ENCODE data around the gene MTX1. TPM values are rescaled to one million over a fixed set of nuclear protein-coding genes. Genes with fewer than 3 reads are reported as not detected.

MTX1 gene
- total RNA-seq, 1 experiment from 2014 or later: 69.1 TPM

DNA sequence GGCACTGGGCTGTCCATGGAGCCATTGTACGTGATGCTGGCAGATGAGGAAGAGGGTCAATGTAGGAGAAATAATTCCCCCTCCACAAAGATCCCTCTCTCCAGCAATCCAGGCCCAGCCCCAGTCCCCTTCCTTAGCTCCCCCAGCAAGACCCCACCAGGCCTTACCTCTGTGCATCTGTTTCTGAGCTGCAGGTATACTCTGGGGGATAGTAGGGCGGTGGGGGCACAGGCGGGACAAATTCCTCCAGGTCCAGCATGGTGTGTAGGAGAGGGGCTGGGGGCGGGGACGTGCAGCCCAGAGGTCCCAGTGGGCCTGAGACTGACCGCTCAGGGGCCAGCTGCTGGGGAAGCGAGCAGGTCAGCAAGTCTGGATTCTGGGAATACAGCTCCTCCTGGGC is 43.1 kb downstream of the MTX1 start:
- CTCF ChIA-PET: interaction anchor here (0.8 to 4.1 kb wide), 22 partner anchors 8 to 399 kb away, joined by 3 to 44 read pairs (median 6); partner anchors contain the start of genes CLK2, FDPS, HCN3 and KRTCAP2
- H3K36me3 ChIP-seq (ENCODE audit: control insufficient read depth in 1 of 2, insufficient read depth in 2 of 2, low read length in 2 of 2): peaks cover 0 to 2% of the 10 kb centered on the region in 2 experiments; a peak in 3 of 4 replicates
- peak overlapping the region; percentile 23; the same call in 1 of the 2 replicates for H3K27ac ChIP-seq (ENCODE audit: low read depth, low read length)
- peaks cover 16 to 35% of the 10 kb centered on the region in 2 experiments; a peak in 3 of 4 replicates for H3K4me1 ChIP-seq (ENCODE audit: control insufficient read depth in 1 of 2, insufficient read depth in 2 of 2, low read length in 2 of 2)
- H3K9me2 ChIP-seq (ENCODE audit: insufficient read depth): no peaks in the 10 kb centered on the region
- H3K9me3 ChIP-seq (ENCODE audit: control insufficient read depth in 1 of 2, insufficient read depth in 1 of 2, low read depth in 1 of 2, low read length in 2 of 2): no peaks in the 10 kb centered on the region
- TF ChIP-seq FOSL1 (IDR thresholded peaks at IDR 0.05; ENCODE audit: low read depth): no peak
- TF ChIP-seq, protein P1, sequence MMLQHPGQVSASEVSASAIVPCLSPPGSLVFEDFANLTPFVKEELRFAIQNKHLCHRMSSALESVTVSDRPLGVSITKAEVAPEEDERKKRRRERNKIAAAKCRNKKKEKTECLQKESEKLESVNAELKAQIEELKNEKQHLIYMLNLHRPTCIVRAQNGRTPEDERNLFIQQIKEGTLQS (IDR thresholded peaks at IDR 0.05): no peak
- no peak for TF ChIP-seq EZH2 (IDR thresholded peaks at IDR 0.05)
- TF ChIP-seq, protein P2, sequence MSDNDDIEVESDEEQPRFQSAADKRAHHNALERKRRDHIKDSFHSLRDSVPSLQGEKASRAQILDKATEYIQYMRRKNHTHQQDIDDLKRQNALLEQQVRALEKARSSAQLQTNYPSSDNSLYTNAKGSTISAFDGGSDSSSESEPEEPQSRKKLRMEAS (IDR thresholded peaks at IDR 0.05): no peak
- no peak for TF ChIP-seq CEBPB (IDR thresholded peaks at IDR 0.05; ENCODE audit: low read depth)
- no peak for TF ChIP-seq ZNF274 (IDR thresholded peaks at IDR 0.05; ENCODE audit: low read depth, low read length)
- TF ChIP-seq, protein P3, sequence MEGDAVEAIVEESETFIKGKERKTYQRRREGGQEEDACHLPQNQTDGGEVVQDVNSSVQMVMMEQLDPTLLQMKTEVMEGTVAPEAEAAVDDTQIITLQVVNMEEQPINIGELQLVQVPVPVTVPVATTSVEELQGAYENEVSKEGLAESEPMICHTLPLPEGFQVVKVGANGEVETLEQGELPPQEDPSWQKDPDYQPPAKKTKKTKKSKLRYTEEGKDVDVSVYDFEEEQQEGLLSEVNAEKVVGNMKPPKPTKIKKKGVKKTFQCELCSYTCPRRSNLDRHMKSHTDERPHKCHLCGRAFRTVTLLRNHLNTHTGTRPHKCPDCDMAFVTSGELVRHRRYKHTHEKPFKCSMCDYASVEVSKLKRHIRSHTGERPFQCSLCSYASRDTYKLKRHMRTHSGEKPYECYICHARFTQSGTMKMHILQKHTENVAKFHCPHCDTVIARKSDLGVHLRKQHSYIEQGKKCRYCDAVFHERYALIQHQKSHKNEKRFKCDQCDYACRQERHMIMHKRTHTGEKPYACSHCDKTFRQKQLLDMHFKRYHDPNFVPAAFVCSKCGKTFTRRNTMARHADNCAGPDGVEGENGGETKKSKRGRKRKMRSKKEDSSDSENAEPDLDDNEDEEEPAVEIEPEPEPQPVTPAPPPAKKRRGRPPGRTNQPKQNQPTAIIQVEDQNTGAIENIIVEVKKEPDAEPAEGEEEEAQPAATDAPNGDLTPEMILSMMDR (IDR thresholded peaks at IDR 0.05 in 2 of 3, conservative IDR thresholded peaks at IDR 0.05 in 1 of 3; ENCODE audit: borderline replicate concordance in 1 of 3, insufficient read depth in 1 of 3, low read depth in 2 of 3, low read length in 2 of 3): no peak
- TF ChIP-seq, protein P4, sequence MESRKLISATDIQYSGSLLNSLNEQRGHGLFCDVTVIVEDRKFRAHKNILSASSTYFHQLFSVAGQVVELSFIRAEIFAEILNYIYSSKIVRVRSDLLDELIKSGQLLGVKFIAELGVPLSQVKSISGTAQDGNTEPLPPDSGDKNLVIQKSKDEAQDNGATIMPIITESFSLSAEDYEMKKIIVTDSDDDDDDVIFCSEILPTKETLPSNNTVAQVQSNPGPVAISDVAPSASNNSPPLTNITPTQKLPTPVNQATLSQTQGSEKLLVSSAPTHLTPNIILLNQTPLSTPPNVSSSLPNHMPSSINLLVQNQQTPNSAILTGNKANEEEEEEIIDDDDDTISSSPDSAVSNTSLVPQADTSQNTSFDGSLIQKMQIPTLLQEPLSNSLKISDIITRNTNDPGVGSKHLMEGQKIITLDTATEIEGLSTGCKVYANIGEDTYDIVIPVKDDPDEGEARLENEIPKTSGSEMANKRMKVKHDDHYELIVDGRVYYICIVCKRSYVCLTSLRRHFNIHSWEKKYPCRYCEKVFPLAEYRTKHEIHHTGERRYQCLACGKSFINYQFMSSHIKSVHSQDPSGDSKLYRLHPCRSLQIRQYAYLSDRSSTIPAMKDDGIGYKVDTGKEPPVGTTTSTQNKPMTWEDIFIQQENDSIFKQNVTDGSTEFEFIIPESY (IDR thresholded peaks at IDR 0.05; ENCODE audit: extremely low read depth, insufficient replicate concordance, low read length): no peak
- TF ChIP-seq SRF (IDR thresholded peaks at IDR 0.05; ENCODE audit: low read depth): no peak
- TF ChIP-seq TCF7L2 (IDR thresholded peaks at IDR 0.05; ENCODE audit: borderline replicate concordance, extremely low read depth, insufficient read depth, insufficient read length): no peak
- TF ChIP-seq EZH2phosphoT487 (IDR thresholded peaks at IDR 0.05; ENCODE audit: borderline replicate concordance): no peak
- TF ChIP-seq EGR1 (IDR thresholded peaks at IDR 0.05; ENCODE audit: low read depth): no peak
- no peak for TF ChIP-seq SP1 (IDR thresholded peaks at IDR 0.05; ENCODE audit: low read depth)
- TF ChIP-seq JUND (IDR thresholded peaks at IDR 0.05): no peak
- H3K9ac ChIP-seq (ENCODE audit: low read length): no peak overlapping the region
- no peaks in the 10 kb centered on the region for H4K20me1 ChIP-seq (ENCODE audit: insufficient read depth)
- no TSS peak for BruUV-seq (replicated peaks)
- no peak overlapping the region for H3K4me3 ChIP-seq (replicated peaks in 1 of 2; ENCODE audit: low read depth in 1 of 2, low read length in 2 of 2)
- RAD21 ChIA-PET (ENCODE audit: low non-redundant PET in 1 of 2, low total read pairs in 2 of 2, uncharacterized antibody in 2 of 2, unreplicated experiment in 2 of 2): interaction anchor here (1.2 to 2.0 kb wide), 2 partner anchors 72 kb away, joined by 4 to 9 read pairs; no protein-coding TSS in a partner anchor
- peaks cover 11% of the 10 kb centered on the region; the same call in 1 of the 2 replicates for H3K79me2 ChIP-seq (ENCODE audit: insufficient read depth, low read length)
- intact Hi-C loops (cut with micrococcal nuclease): loop anchor here (5.0 kb wide), 1 partner anchor 56 kb away; the partner anchor contains the start of gene FDPS
- H3K27me3 ChIP-seq (ENCODE audit: insufficient read depth, low read length): no peaks in the 10 kb centered on the region
- POLR2A ChIA-PET: interaction anchor here (0.8 to 1.3 kb wide), 4 partner anchors 11 to 74 kb away, joined by 3 to 5 read pairs (median 3); partner anchors contain the start of genes CLK2 and SCAMP3
- DNase-seq (ENCODE audit: low read depth, low spot score): no peak
- H2AFZ ChIP-seq (ENCODE audit: low read depth, low read length, poor library complexity, severe bottlenecking): no peak overlapping the region
- no peak for ATAC-seq
- H3K4me2 ChIP-seq (ENCODE audit: low read length): no peak overlapping the region
